K562 (cell line): ENCODE measurements around the gene MDFIC.

Source experiments
- CEBPB ChIP-seq: fragments of 450-650 bp; IDR thresholded peaks from 2 replicates; pipeline ENCODE4 v1.6.1; 2016; ENCODE audit warnings: missing genetic modification characterization, missing compliant biosample characterization
- FOXJ3 ChIP-seq: sonication (generic); formaldehyde crosslinking; IDR thresholded peaks from 2 replicates; pipeline ENCODE4 v1.4.0; 2020; ENCODE audit warnings: mild to moderate bottlenecking, missing genetic modification reagents
- MAFF ChIP-seq: IDR thresholded peaks from 2 replicates; pipeline ENCODE4 v1.6.1; 2012; ENCODE audit warnings: low read length, improper control_type of control experiment
- NFRKB ChIP-seq: fragments of 450-650 bp; IDR thresholded peaks from 2 replicates; pipeline ENCODE4 v1.6.1; 2016; ENCODE audit warnings: low read depth
- ZNF134 ChIP-seq: fragments of 250-450 bp; sonication (Bioruptor Pico); conservative IDR thresholded peaks from 2 replicates; pipeline ENCODE4 v1.4.0; 2020
- ZNF316 ChIP-seq: fragments of 450-650 bp; IDR thresholded peaks from 2 replicates; pipeline ENCODE4 v1.6.1; 2016
- TF ChIP-seq, protein P1 (sequence below), 3 experiments: IDR thresholded peaks in 2 of 3; conservative IDR thresholded peaks in 1 of 3; 2 replicates each; pipeline ENCODE4 v1.5.1; 2011 to 2012; ENCODE audit warnings: low read length in 3 of 3, mild to moderate bottlenecking in 3 of 3, control low read depth in 2 of 3, improper control_type of control experiment in 1 of 3, inconsistent platforms in 1 of 3, low read depth in 1 of 3, mixed read lengths in 1 of 3, moderate library complexity in 1 of 3; ENCODE audit not compliant: insufficient read depth in 2 of 3
- TF ChIP-seq, protein P2 (sequence below): fragments of 200-600 bp; sonication (generic); IDR thresholded peaks from one replicate; pipeline ENCODE4 v1.6.1; 2012; ENCODE audit warnings: mild to moderate bottlenecking, low read depth, low read length, inconsistent platforms
- TF ChIP-seq, protein P3 (sequence below): IDR thresholded peaks from 2 replicates; pipeline ENCODE4 v1.6.1; 2016; ENCODE audit warnings: missing genetic modification characterization, missing compliant biosample characterization

DNA sequence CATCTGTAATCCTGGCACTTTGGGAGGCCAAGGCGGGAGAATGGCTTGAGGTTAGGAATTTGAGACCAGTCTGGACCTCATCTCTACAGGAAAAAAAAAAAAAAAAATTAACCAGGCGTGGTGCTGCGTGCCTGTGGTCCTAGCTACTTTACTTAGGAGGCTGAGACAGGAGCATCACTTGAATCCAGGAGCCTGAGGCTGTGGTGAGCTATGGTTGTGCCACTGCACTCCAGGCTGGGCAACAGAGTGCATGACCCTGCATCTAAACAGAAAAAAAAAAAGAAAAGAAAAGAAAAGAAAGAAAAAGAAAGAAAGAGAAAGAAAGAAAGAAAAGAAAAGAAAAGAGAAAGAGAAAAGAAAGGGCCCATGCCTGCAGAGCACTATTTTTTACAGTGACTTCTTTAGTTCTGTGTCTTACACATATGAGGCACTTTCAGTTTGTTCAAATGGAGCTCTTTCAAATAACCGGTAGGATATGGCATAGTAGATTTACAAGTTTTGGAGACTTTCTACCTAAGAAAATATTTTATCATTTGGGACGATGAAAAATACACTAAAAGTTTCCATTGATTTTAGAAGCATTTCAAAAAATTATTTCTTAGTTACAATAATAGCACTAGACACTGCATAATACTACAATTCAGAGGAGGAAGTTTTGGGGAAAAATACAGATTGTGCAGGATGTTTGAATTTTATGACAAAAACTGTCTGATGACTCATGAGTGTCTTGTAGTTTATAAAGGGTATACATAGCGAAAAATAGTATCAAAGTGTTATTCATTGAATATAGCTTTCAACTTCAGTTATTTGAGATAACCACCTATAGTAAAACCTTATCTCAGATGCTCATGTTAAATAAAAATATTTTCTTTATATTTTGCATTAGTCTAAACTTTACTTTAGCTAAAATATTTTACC lies 75.9 kb downstream of the MDFIC start:
- TF ChIP-seq MAFF (no peak), ZNF316 (no peak), CEBPB (tag) (no peak), ZNF134 (CRISPR knock-in tag) (no peak), NFRKB (no peak), FOXJ3 (no peak)
- TF ChIP-seq, protein P1, sequence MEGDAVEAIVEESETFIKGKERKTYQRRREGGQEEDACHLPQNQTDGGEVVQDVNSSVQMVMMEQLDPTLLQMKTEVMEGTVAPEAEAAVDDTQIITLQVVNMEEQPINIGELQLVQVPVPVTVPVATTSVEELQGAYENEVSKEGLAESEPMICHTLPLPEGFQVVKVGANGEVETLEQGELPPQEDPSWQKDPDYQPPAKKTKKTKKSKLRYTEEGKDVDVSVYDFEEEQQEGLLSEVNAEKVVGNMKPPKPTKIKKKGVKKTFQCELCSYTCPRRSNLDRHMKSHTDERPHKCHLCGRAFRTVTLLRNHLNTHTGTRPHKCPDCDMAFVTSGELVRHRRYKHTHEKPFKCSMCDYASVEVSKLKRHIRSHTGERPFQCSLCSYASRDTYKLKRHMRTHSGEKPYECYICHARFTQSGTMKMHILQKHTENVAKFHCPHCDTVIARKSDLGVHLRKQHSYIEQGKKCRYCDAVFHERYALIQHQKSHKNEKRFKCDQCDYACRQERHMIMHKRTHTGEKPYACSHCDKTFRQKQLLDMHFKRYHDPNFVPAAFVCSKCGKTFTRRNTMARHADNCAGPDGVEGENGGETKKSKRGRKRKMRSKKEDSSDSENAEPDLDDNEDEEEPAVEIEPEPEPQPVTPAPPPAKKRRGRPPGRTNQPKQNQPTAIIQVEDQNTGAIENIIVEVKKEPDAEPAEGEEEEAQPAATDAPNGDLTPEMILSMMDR (IDR thresholded peaks at IDR 0.05 in 2 of 3, conservative IDR thresholded peaks at IDR 0.05 in 1 of 3; ENCODE audit: insufficient read depth in 2 of 3, low read depth in 1 of 3, low read length in 3 of 3) = no peak
- TF ChIP-seq, protein P2, sequence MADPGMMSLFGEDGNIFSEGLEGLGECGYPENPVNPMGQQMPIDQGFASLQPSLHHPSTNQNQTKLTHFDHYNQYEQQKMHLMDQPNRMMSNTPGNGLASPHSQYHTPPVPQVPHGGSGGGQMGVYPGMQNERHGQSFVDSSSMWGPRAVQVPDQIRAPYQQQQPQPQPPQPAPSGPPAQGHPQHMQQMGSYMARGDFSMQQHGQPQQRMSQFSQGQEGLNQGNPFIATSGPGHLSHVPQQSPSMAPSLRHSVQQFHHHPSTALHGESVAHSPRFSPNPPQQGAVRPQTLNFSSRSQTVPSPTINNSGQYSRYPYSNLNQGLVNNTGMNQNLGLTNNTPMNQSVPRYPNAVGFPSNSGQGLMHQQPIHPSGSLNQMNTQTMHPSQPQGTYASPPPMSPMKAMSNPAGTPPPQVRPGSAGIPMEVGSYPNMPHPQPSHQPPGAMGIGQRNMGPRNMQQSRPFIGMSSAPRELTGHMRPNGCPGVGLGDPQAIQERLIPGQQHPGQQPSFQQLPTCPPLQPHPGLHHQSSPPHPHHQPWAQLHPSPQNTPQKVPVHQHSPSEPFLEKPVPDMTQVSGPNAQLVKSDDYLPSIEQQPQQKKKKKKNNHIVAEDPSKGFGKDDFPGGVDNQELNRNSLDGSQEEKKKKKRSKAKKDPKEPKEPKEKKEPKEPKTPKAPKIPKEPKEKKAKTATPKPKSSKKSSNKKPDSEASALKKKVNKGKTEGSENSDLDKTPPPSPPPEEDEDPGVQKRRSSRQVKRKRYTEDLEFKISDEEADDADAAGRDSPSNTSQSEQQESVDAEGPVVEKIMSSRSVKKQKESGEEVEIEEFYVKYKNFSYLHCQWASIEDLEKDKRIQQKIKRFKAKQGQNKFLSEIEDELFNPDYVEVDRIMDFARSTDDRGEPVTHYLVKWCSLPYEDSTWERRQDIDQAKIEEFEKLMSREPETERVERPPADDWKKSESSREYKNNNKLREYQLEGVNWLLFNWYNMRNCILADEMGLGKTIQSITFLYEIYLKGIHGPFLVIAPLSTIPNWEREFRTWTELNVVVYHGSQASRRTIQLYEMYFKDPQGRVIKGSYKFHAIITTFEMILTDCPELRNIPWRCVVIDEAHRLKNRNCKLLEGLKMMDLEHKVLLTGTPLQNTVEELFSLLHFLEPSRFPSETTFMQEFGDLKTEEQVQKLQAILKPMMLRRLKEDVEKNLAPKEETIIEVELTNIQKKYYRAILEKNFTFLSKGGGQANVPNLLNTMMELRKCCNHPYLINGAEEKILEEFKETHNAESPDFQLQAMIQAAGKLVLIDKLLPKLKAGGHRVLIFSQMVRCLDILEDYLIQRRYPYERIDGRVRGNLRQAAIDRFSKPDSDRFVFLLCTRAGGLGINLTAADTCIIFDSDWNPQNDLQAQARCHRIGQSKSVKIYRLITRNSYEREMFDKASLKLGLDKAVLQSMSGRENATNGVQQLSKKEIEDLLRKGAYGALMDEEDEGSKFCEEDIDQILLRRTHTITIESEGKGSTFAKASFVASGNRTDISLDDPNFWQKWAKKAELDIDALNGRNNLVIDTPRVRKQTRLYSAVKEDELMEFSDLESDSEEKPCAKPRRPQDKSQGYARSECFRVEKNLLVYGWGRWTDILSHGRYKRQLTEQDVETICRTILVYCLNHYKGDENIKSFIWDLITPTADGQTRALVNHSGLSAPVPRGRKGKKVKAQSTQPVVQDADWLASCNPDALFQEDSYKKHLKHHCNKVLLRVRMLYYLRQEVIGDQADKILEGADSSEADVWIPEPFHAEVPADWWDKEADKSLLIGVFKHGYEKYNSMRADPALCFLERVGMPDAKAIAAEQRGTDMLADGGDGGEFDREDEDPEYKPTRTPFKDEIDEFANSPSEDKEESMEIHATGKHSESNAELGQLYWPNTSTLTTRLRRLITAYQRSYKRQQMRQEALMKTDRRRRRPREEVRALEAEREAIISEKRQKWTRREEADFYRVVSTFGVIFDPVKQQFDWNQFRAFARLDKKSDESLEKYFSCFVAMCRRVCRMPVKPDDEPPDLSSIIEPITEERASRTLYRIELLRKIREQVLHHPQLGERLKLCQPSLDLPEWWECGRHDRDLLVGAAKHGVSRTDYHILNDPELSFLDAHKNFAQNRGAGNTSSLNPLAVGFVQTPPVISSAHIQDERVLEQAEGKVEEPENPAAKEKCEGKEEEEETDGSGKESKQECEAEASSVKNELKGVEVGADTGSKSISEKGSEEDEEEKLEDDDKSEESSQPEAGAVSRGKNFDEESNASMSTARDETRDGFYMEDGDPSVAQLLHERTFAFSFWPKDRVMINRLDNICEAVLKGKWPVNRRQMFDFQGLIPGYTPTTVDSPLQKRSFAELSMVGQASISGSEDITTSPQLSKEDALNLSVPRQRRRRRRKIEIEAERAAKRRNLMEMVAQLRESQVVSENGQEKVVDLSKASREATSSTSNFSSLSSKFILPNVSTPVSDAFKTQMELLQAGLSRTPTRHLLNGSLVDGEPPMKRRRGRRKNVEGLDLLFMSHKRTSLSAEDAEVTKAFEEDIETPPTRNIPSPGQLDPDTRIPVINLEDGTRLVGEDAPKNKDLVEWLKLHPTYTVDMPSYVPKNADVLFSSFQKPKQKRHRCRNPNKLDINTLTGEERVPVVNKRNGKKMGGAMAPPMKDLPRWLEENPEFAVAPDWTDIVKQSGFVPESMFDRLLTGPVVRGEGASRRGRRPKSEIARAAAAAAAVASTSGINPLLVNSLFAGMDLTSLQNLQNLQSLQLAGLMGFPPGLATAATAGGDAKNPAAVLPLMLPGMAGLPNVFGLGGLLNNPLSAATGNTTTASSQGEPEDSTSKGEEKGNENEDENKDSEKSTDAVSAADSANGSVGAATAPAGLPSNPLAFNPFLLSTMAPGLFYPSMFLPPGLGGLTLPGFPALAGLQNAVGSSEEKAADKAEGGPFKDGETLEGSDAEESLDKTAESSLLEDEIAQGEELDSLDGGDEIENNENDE = no peak
- TF ChIP-seq, protein P3, sequence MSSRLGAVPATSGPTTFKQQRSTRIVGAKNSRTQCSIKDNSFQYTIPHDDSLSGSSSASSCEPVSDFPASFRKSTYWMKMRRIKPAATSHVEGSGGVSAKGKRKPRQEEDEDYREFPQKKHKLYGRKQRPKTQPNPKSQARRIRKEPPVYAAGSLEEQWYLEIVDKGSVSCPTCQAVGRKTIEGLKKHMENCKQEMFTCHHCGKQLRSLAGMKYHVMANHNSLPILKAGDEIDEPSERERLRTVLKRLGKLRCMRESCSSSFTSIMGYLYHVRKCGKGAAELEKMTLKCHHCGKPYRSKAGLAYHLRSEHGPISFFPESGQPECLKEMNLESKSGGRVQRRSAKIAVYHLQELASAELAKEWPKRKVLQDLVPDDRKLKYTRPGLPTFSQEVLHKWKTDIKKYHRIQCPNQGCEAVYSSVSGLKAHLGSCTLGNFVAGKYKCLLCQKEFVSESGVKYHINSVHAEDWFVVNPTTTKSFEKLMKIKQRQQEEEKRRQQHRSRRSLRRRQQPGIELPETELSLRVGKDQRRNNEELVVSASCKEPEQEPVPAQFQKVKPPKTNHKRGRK = no peak
